K562 (cell line): ENCODE results near the gene NCOA3. TPM values are rescaled to one million over a fixed set of nuclear protein-coding genes. Genes with fewer than 3 reads are reported as not detected.
A peak's percentile ranks its signal among the peaks of the same experiment; 100 is the strongest.

Experiments used
- ATAC-seq: fragments of 200-7000 bp; cut with Tn5 transposase; 3 replicates; pipeline ENCODE4 v1.9.1; 2020; ENCODE audit warnings: moderate library complexity
- BruUV-seq: library from RNA; stranded (reverse); fragments of 400-500 nt; replicated peaks from 2 replicates; lab custom pipeline; 2021; lab: Mats Ljungman, UMichigan
- CTCF ChIA-PET: fragments of 300-600 bp; formaldehyde crosslinking; extraction: SDS; loops from one replicate; lab custom pipeline; 2021; ENCODE audit warnings: low intra/inter-chr PET ratio; lab: Yijun Ruan, JAX
- POLR2A ChIA-PET: fragments of 300-600, 350-650 bp; sonication (Branson Sonifier 250); formaldehyde crosslinking; extraction: SDS; loops from one replicate; lab custom pipeline; 2021; ENCODE audit warnings: antibody characterized with exemption, inconsistent platforms; lab: Yijun Ruan, JAX
- DNase-seq, 4 experiments: peaks; one replicate each; pipeline versions ENCODE4 v3.0.0 to v3.0.0-alpha.2; 2011 to 2018; ENCODE audit warnings: low spot score in 3 of 4, mixed read lengths in 3 of 4; ENCODE audit errors: extremely low read depth in 1 of 4
- FAIRE-seq: peaks from 2 replicates; lab custom pipeline; 2011; peaks lifted over from hg19 to GRCh38; lab: Jason Lieb, UNC
- H2AFZ ChIP-seq: 2 replicates; pipeline ENCODE4 v1.6.0; 2011; ENCODE audit warnings: low read depth, low read length, control low read depth, inconsistent platforms
- H3K27ac ChIP-seq: fragments of 200-600 bp; 3 replicates; pipeline ENCODE4 v1.8.0; 2011; ENCODE audit warnings: low read depth, mild to moderate bottlenecking, control low read depth, inconsistent platforms, low read length, moderate library complexity, mixed read lengths; ENCODE audit errors: extremely low read depth
- H3K27me3 ChIP-seq, 2 experiments: fragments of 300-600 bp in 1 of 2; 2 replicates in 1 of 2; 3 replicates in 1 of 2; pipeline versions ENCODE4 v1.6.0 to v1.8.0; 2011; ENCODE audit warnings: inconsistent platforms in 2 of 2, low read length in 2 of 2, mild to moderate bottlenecking in 1 of 2, mixed read lengths in 1 of 2, moderate library complexity in 1 of 2; ENCODE audit not compliant: control insufficient read depth in 2 of 2, insufficient read depth in 2 of 2
- H3K36me3 ChIP-seq: fragments of 300-600 bp; 3 replicates; pipeline ENCODE4 v1.8.0; 2011; ENCODE audit warnings: mild to moderate bottlenecking, low read length, inconsistent platforms; ENCODE audit not compliant: control insufficient read depth, insufficient read depth
- H3K4me1 ChIP-seq, 2 experiments: fragments of 200-600 bp in 1 of 2; replicated peaks in 1 of 2; 2 replicates in 1 of 2; 3 replicates in 1 of 2; pipeline versions ENCODE4 v1.5.1 to v1.8.0; 2011; ENCODE audit warnings: inconsistent platforms in 2 of 2, low read length in 2 of 2, mild to moderate bottlenecking in 1 of 2, mixed read lengths in 1 of 2, moderate library complexity in 1 of 2; ENCODE audit not compliant: control insufficient read depth in 2 of 2, insufficient read depth in 2 of 2
- H3K4me2 ChIP-seq: 2 replicates; pipeline ENCODE4 v1.6.1; 2011; ENCODE audit warnings: low read length, control low read depth, inconsistent platforms, mixed read lengths; ENCODE audit not compliant: insufficient read depth
- H3K4me3 ChIP-seq: fragments of 200-600 bp; sonication (generic), shearing (Covaris generic); 2 replicates; pipeline ENCODE4 v1.5.1; 2016; ENCODE audit warnings: control low read depth, inconsistent platforms
- H3K79me2 ChIP-seq: fragments of 200-600 bp; 3 replicates; pipeline ENCODE4 v1.8.0; 2011; ENCODE audit warnings: low read length, inconsistent platforms; ENCODE audit not compliant: control insufficient read depth, insufficient read depth
- H3K9ac ChIP-seq, 2 experiments: 2 replicates each; pipeline versions ENCODE4 v1.6.0 to v1.6.1; 2011; ENCODE audit warnings: low read depth in 2 of 2, low read length in 2 of 2, control low read depth in 1 of 2, inconsistent platforms in 1 of 2, mild to moderate bottlenecking in 1 of 2, mixed read lengths in 1 of 2; ENCODE audit not compliant: insufficient read depth in 1 of 2
- H3K9me1 ChIP-seq: one replicate; pipeline ENCODE4 v1.6.0; 2011; ENCODE audit warnings: inconsistent platforms, mild to moderate bottlenecking, low read length, moderate library complexity; ENCODE audit not compliant: control insufficient read depth, insufficient read depth
- H3K9me3 ChIP-seq: replicated peaks from 2 replicates; pipeline ENCODE4 v1.5.1; 2011; ENCODE audit warnings: low read depth, low read length, inconsistent platforms; ENCODE audit not compliant: control insufficient read depth, insufficient read depth
- H4K20me1 ChIP-seq: replicated peaks from 2 replicates; pipeline ENCODE4 v1.6.1; 2011; ENCODE audit warnings: low read length, inconsistent platforms, mixed read lengths; ENCODE audit not compliant: control insufficient read depth, insufficient read depth
- BACH1 ChIP-seq: fragments of 200-800 bp; sonication (Bioruptor generic); IDR thresholded peaks from 2 replicates; pipeline ENCODE4 v1.6.1; 2016; ENCODE audit warnings: missing genetic modification characterization, missing compliant biosample characterization
- EWSR1 ChIP-seq: fragments of 450-650 bp; IDR thresholded peaks from 2 replicates; pipeline ENCODE4 v1.6.1; 2018; ENCODE audit warnings: borderline replicate concordance, mild to moderate bottlenecking, low read depth, moderate library complexity; ENCODE audit not compliant: partially characterized antibody
- IRF2 ChIP-seq: sonication (generic); formaldehyde crosslinking; IDR thresholded peaks from 2 replicates; pipeline ENCODE4 v1.8.1; 2022; ENCODE audit warnings: mild to moderate bottlenecking, missing genetic modification reagents
- ZBTB11 ChIP-seq, 3 experiments: fragments of 200-800 bp in 1 of 3; fragments of 250-450 bp in 1 of 3; fragments of 450-650 bp in 1 of 3; sonication (Bioruptor Pico) in 1 of 3; sonication (Bioruptor generic) in 1 of 3; formaldehyde crosslinking in 1 of 3; IDR thresholded peaks; 2 replicates each; pipeline versions ENCODE4 v1.6.1 to v1.8.0; 2016 to 2022; ENCODE audit warnings: mild to moderate bottlenecking in 2 of 3, missing genetic modification characterization in 2 of 3, missing compliant biosample characterization in 1 of 3, moderate library complexity in 1 of 3
- WGBS: fragments of 100-300 bp; shearing (Covaris generic); methylation state at CpG from one replicate; pipeline ENCODE4 v1.1.6; 2016; ENCODE audit warnings: low coverage, mixed read lengths; ENCODE audit not compliant: insufficient coverage; ENCODE audit errors: missing lambda C conversion rate; 5-methylcytosine and 5-hydroxymethylcytosine counted together
- in situ Hi-C: fragments of 300-500 bp; cut with MboI; formaldehyde crosslinking; loops from 4 replicates; pipeline ENCODE4 v1.15.0; 2018; ENCODE audit warnings: inconsistent platforms, mixed read lengths
- intact Hi-C: fragments of 100-400 bp; cut with micrococcal nuclease; formaldehyde crosslinking; loops from 2 replicates; pipeline ENCODE4 v1.14.2; 2022
- polyA plus RNA-seq, 8 experiments: library from polyadenylated mRNA; depleted of rRNA in 4 of 8; stranded (reverse) in 5 of 8; unstranded in 3 of 8; fragments of >200 nt; fragmentation: Nextera tagmentation in 2 of 8; fragmentation: Illumina TruSeq in 1 of 8; extraction: Ambion mirVana in 2 of 8; extraction: Trizol in 1 of 8; gene quantifications; 2 replicates each; pipeline versions ENCODE4 v1.2.1 to v1.2.3, GENCODE V29; 2011 to 2014; ENCODE audit warnings: inconsistent platforms in 1 of 8, missing spikeins in 1 of 8
- total RNA-seq, 7 experiments: library from RNA; depleted of rRNA in 6 of 7; stranded (reverse); fragments of >200 nt in 6 of 7; fragmentation: Illumina TruSeq in 2 of 7; extraction: Trizol in 2 of 7; gene quantifications; 2 replicates each; pipeline versions ENCODE4 v1.2.1 to v1.2.3, GENCODE V29; 2011 to 2021; ENCODE audit warnings: low replicate concordance in 1 of 7

Gene NCOA3
- total and polyA plus RNA-seq, 9 of the 15 experiments (the other 6 are each of a cell fraction or from before 2014, with no cell fraction given) = 3.2 to 24.3 (median 14.4) TPM

- Histone ChIP-seq H3K4me2 (no peak overlapping the region), H3K9me3 (no peaks in the 10 kb centered on the region), H3K36me3 (no peaks in the 10 kb centered on the region), H4K20me1 (peaks cover 3% of the 10 kb centered on the region; the same call in 1 of the 2 replicates), H3K27ac (no peak overlapping the region), H3K79me2 (peaks cover 58% of the 10 kb centered on the region), H2AFZ (no peak overlapping the region), H3K27me3 (no peaks in the 10 kb centered on the region), H3K9ac (no peak overlapping the region), H3K4me1 (peaks cover 0 to 11% of the 10 kb centered on the region in 2 experiments; a peak in 3 of 5 replicates), H3K9me1 (no peaks in the 10 kb centered on the region), H3K4me3 (no peak overlapping the region)
- 60% methylated on average over 6 of the region's 7 CpGs for WGBS
- in situ Hi-C loops (no loop called here), intact Hi-C loops (no loop called here)
- ChIA-PET CTCF (no interaction called here), POLR2A (interaction anchor here (0.6 kb wide), 1 partner anchor 199 kb away, joined by 3 read pairs; no protein-coding TSS in a partner anchor)
- ATAC-seq (no peak), FAIRE-seq (no peak), DNase-seq (no peak)
- no TSS peak for BruUV-seq
- 0 out of 2 replicates have a peak, but pooled peaks have one; percentile 22 for TF ChIP-seq BACH1 (tag)
- no peak for TF ChIP-seq EWSR1
These were observed 56.1 kb downstream of the NCOA3 start for GRCh38 chr20:47557791-47558190.

- H3K27ac ChIP-seq = no peak overlapping the region; the same call in 2 of the 3 replicates
- no peak overlapping the region for H3K4me2 ChIP-seq
- no peaks in the 10 kb centered on the region for H3K36me3 ChIP-seq
- peaks cover 0 to 16% of the 10 kb centered on the region in 2 experiments; a peak in 3 of 5 replicates for H3K4me1 ChIP-seq
- ATAC-seq = no peak
- in situ Hi-C loops = no loop called here
- TF ChIP-seq ZBTB11 (CRISPR knock-in tag; IDR thresholded peaks at IDR 0.05) (peak in 1 of 3 experiments; percentile 91; a peak in 2 of 6 replicates), IRF2 (no peak)
- FAIRE-seq = no peak
- no peaks in the 10 kb centered on the region for H3K9me3 ChIP-seq
- H3K9me1 ChIP-seq = no peaks in the 10 kb centered on the region
- H3K4me3 ChIP-seq = no peak overlapping the region
- H3K9ac ChIP-seq = no peak overlapping the region
- H2AFZ ChIP-seq = no peak overlapping the region
- H4K20me1 ChIP-seq = peaks cover 3% of the 10 kb centered on the region; the same call in 1 of the 2 replicates
- no peaks in the 10 kb centered on the region for H3K27me3 ChIP-seq
- CTCF ChIA-PET = interaction anchor here (0.7 kb wide), 1 partner anchor 27 kb away, joined by 4 read pairs; no protein-coding TSS in a partner anchor
- POLR2A ChIA-PET = interaction anchor here (0.6 kb wide), 1 partner anchor 200 kb away, joined by 3 read pairs; no protein-coding TSS in a partner anchor
- BruUV-seq = no TSS peak
- DNase-seq = no peak
- peaks cover 61% of the 10 kb centered on the region for H3K79me2 ChIP-seq
- WGBS = 75% methylated on average over 10 of the region's 10 CpGs
- intact Hi-C loops = no loop called here
These were observed 56.8 kb downstream of the NCOA3 start for GRCh38 chr20:47558295-47559066.
